ENCODE results near the gene ATF6.

DNA sequence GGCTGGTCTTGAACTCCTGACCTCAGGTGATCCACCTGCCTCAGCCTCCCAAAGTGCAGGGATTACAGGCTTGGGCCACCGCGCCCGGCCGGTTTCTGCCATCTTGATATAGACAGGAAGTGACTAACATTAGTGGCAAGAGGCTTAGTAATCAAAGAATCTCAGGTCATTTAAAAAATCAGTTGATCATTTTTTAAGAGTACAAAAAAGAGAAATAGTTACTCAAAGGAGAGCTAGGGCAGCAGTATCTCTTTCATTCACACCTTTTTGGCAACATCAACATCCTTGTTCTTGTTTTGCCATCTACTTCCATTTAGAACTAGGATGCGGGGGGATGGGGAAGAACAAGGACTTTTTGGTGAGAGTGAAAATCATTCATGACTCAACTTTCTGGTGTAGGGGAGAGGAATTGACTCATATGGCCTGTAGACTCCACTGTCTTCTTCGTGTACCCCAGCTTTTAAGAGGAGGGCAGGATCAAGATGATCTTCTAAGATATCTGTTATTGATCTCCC lies 36.0 kb upstream of the ATF6 start:
- TF ChIP-seq EZH2 (IDR thresholded peaks at IDR 0.05; ENCODE audit: low read length, missing control alignments): no peak
- TF ChIP-seq, protein P1, sequence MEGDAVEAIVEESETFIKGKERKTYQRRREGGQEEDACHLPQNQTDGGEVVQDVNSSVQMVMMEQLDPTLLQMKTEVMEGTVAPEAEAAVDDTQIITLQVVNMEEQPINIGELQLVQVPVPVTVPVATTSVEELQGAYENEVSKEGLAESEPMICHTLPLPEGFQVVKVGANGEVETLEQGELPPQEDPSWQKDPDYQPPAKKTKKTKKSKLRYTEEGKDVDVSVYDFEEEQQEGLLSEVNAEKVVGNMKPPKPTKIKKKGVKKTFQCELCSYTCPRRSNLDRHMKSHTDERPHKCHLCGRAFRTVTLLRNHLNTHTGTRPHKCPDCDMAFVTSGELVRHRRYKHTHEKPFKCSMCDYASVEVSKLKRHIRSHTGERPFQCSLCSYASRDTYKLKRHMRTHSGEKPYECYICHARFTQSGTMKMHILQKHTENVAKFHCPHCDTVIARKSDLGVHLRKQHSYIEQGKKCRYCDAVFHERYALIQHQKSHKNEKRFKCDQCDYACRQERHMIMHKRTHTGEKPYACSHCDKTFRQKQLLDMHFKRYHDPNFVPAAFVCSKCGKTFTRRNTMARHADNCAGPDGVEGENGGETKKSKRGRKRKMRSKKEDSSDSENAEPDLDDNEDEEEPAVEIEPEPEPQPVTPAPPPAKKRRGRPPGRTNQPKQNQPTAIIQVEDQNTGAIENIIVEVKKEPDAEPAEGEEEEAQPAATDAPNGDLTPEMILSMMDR (conservative IDR thresholded peaks at IDR 0.05 in 1 of 2, IDR thresholded peaks at IDR 0.05 in 1 of 2; ENCODE audit: low read depth in 1 of 2, low read length in 2 of 2): no peak

All from fibroblast of lung (primary cell).